ENCODE results near the gene DBF4. TPM values are rescaled to one million over a fixed set of nuclear protein-coding genes. Genes with fewer than 3 reads are reported as not detected.

DBF4 gene
- polyA plus RNA-seq, 1 of the 3 experiments (the other 2 are of a cell fraction): 7.6 TPM

GRCh38 chr7:87833130-87833529 is 43.2 kb upstream of the DBF4 start (continued):
- no peak for TF ChIP-seq ZBTB33 (IDR thresholded peaks at IDR 0.05; ENCODE audit: borderline replicate concordance, low read depth)

- Histone ChIP-seq H3K9me2 (no peaks in the 10 kb centered on the region), H3K4me3 (ENCODE audit: low read depth in 2 of 2, low read length in 1 of 2) (no peak overlapping the region), H3K9me3 (no peaks in the 10 kb centered on the region), H3F3A (replicated peaks; ENCODE audit: insufficient read depth) (peaks cover 8% of the 10 kb centered on the region), H3K9ac (no peak overlapping the region), H3K27me3 (ENCODE audit: insufficient read depth) (no peaks in the 10 kb centered on the region), H3K4me1 (ENCODE audit: control insufficient read depth in 1 of 2, insufficient read depth in 2 of 2, low read depth in 1 of 2, low read length in 1 of 2) (no peaks in the 10 kb centered on the region; a peak in 1 of 4 replicates), H3K79me2 (ENCODE audit: insufficient read depth) (no peaks in the 10 kb centered on the region), H4K20me1 (ENCODE audit: insufficient read depth) (no peaks in the 10 kb centered on the region), H3K4me2 (no peak overlapping the region), H3K27ac (ENCODE audit: low read depth in 2 of 2, low read length in 1 of 2) (no peak overlapping the region), H2AFZ (ENCODE audit: low read depth) (no peak overlapping the region), H3K36me3 (replicated peaks in 1 of 2; ENCODE audit: control insufficient read depth in 1 of 2, insufficient read depth in 2 of 2, low read length in 1 of 2) (peaks cover 23 to 69% of the 10 kb centered on the region in 2 experiments)
- 4% methylated on average over 1 of the region's 1 CpG for WGBS (ENCODE audit: low lambda C conversion rate)
- no peak for TF ChIP-seq RXRA (IDR thresholded peaks at IDR 0.05; ENCODE audit: borderline replicate concordance, low read depth)
- TF ChIP-seq NRF1 (IDR thresholded peaks at IDR 0.05; ENCODE audit: low read depth, low read length): no peak
- no peak for TF ChIP-seq TAF1 (IDR thresholded peaks at IDR 0.05; ENCODE audit: borderline replicate concordance, low read depth, low read length)
- no peak for TF ChIP-seq JUND (IDR thresholded peaks at IDR 0.05)
- no peak for TF ChIP-seq RAD21 (IDR thresholded peaks at IDR 0.05; ENCODE audit: low read length)
- TF ChIP-seq SMC3 (IDR thresholded peaks at IDR 0.05; ENCODE audit: low read depth, low read length): no peak
- no peak for TF ChIP-seq REST (IDR thresholded peaks at IDR 0.05; ENCODE audit: low read depth, low read length)
- TF ChIP-seq MXI1 (IDR thresholded peaks at IDR 0.05; ENCODE audit: low read depth, low read length): no peak
- TF ChIP-seq CHD2 (IDR thresholded peaks at IDR 0.05; ENCODE audit: low read length, partially characterized antibody): no peak
- TF ChIP-seq USF2 (IDR thresholded peaks at IDR 0.05; ENCODE audit: borderline replicate concordance, low read depth, low read length): no peak
- no peak for TF ChIP-seq FOXM1 (IDR thresholded peaks at IDR 0.05; ENCODE audit: low read depth)
- TF ChIP-seq EZH2phosphoT487 (IDR thresholded peaks at IDR 0.05; ENCODE audit: borderline replicate concordance, low read depth): no peak
- no peak for TF ChIP-seq TCF12 (IDR thresholded peaks at IDR 0.05)
- TF ChIP-seq RFX5 (IDR thresholded peaks at IDR 0.05; ENCODE audit: low read length): no peak
- no peak for TF ChIP-seq PBX3 (IDR thresholded peaks at IDR 0.05)
- no peak for TF ChIP-seq MEF2A (IDR thresholded peaks at IDR 0.05; ENCODE audit: borderline replicate concordance, low read depth)
- no peak for TF ChIP-seq EP300 (IDR thresholded peaks at IDR 0.05; ENCODE audit: borderline replicate concordance in 1 of 2, low read depth in 1 of 2, low read length in 1 of 2)
- TF ChIP-seq YY1 (IDR thresholded peaks at IDR 0.05; ENCODE audit: low read depth): no peak
- TF ChIP-seq IRF3 (IDR thresholded peaks at IDR 0.05; ENCODE audit: low read depth, low read length): no peak
- no peak for DNase-seq
- ChIA-PET CTCF (interaction anchor here (1.1 to 1.4 kb wide), 2 partner anchors 21 to 49 kb away, joined by 3 read pairs; no protein-coding TSS in a partner anchor), POLR2A (no interaction called here)
These were observed 38.7 kb upstream of the DBF4 start for GRCh38 chr7:87837597-87837996.
